ENCODE data around the gene POU6F2.

Gene POU6F2

DNA sequence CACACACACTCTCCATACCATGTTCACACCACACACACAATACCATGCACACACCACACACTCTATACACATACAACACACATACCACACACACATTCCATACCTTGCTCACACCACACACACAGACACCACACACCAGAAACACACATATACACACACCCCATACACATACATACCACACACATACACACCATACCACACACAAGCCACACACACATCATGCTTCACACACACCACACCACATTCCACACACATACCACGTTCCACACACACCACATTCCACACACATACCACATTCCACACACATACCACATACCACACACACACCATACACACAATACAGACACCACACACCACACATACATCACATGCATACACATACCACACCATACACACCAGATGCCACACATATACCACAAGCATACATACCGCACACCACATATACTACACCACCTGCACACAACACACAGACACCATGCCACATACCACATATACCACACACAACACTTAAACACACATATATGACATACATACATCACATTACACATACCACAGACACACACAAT is 282.7 kb downstream of the POU6F2 start:
- Histone ChIP-seq H3K4me1 (ENCODE audit: control insufficient read depth in 1 of 2, insufficient read depth in 2 of 2, low read length in 2 of 2) (no peaks in the 10 kb centered on the region), H3K27me3 (ENCODE audit: low read depth, low read length) (no peaks in the 10 kb centered on the region), H3K27ac (ENCODE audit: low read length) (no peak overlapping the region), H3K36me3 (ENCODE audit: control insufficient read depth in 1 of 2, insufficient read depth in 2 of 2, low read length in 2 of 2) (no peaks in the 10 kb centered on the region), H3K9me3 (ENCODE audit: control insufficient read depth in 1 of 2, low read length in 2 of 2) (no peaks in the 10 kb centered on the region), H3K4me3 (ENCODE audit: low read depth in 1 of 2, low read length in 2 of 2) (no peak overlapping the region)

DNA sequence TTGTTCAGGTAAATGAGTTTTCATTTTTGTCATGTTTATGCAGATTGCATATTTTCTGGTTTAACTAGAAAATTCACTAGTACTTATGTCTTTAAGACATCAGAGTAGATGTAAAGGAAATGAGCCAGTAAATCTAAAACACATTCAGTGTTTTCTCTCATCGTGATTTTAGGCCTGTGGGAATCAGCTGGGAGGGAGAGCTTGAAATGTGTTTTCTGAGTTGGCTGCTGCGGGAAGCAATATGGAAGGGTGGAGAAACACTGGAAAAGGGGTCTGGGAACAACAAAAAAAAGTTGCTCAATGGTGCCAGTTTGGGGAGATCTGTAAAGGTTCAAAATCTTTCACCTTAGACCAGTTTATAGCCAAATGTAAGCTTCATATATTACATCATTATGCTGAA is 284.1 kb downstream of the POU6F2 start:
- H3K27ac ChIP-seq (ENCODE audit: low read length): no peak overlapping the region
- H3K4me3 ChIP-seq (ENCODE audit: low read depth in 1 of 2, low read length in 2 of 2): no peak overlapping the region
- no peaks in the 10 kb centered on the region for H3K27me3 ChIP-seq (ENCODE audit: low read depth, low read length)
- no peaks in the 10 kb centered on the region for H3K4me1 ChIP-seq (ENCODE audit: control insufficient read depth in 1 of 2, insufficient read depth in 2 of 2, low read length in 2 of 2)
- no peaks in the 10 kb centered on the region for H3K36me3 ChIP-seq (ENCODE audit: control insufficient read depth in 1 of 2, insufficient read depth in 2 of 2, low read length in 2 of 2)
- H3K9me3 ChIP-seq (ENCODE audit: control insufficient read depth in 1 of 2, low read length in 2 of 2): no peaks in the 10 kb centered on the region

DNA sequence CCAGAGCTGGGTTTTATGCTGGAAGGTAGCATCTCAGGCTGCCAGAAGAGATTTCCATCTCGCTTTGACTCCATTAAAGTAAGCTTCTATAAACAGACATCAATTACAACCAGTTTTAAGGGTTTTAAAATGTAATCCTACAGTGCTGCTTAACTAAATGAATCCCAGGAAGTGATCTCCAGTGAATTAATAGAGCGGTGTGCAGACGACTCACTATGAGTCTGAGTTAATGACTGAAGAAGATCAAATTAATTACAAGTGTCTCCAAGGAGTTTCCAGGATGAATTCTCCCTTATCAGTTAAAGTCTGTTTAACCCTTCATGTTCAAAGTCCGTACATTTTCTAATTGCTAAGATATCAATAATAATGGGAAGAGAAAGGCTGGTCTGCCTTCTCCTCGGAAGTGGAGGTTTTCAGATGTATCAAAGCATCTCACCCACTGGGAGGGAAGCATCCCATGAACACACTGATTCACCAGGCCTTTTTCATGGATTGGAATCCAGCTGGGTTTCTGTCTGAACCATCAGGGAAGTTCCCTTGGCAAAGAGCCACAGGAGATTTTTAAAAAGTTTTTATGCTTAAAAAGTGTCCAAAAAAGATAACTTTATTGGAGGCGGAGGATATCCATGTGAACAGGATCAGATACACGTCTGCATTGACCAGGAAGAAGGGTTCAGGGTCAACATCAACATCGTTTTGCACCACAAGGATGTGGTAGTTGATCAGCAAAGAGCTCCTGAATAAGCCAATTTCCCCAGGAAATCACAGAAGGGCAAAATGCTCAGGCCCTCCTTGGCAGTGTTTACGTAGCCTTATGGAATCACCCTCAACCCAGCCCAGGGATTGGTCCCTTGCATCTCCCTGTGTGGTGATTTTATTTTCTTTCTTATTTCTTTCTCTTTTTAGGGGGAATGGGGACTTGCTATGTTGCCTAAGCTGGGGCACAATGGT is 288.2 kb downstream of the POU6F2 start:
- Histone ChIP-seq H3K36me3 (ENCODE audit: control insufficient read depth in 1 of 2, insufficient read depth in 2 of 2, low read length in 2 of 2) (no peaks in the 10 kb centered on the region), H3K27me3 (ENCODE audit: low read depth, low read length) (no peaks in the 10 kb centered on the region), H3K4me1 (ENCODE audit: control insufficient read depth in 1 of 2, insufficient read depth in 2 of 2, low read length in 2 of 2) (no peaks in the 10 kb centered on the region), H3K4me3 (ENCODE audit: low read depth in 1 of 2, low read length in 2 of 2) (no peak overlapping the region), H3K27ac (ENCODE audit: low read length) (no peak overlapping the region), H3K9me3 (ENCODE audit: control insufficient read depth in 1 of 2, low read length in 2 of 2) (no peaks in the 10 kb centered on the region)

DNA sequence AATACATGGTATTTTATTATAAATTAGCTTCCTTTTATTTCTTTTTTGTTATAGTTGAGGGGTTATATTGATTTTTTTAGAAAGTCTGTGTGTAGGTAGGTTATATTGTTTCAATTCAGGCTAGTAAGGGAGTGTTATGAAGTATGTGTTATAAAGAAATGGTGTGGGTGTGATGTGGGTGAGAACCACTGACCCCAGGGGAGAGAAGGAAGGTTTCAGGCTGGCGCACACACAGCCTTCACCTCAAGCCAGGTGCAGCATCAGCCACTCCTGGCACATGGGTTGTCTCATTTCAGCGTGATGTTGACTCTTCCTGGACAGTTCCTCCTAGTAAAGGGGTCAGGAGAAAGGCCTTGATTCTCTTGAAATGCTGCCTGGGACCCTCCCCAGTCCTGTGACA is 291.3 kb downstream of the POU6F2 start:
- Histone ChIP-seq H3K9me3 (ENCODE audit: control insufficient read depth in 1 of 2, low read length in 2 of 2) (no peaks in the 10 kb centered on the region), H3K27ac (ENCODE audit: low read length) (no peak overlapping the region), H3K27me3 (ENCODE audit: low read depth, low read length) (no peaks in the 10 kb centered on the region), H3K4me3 (ENCODE audit: low read depth in 1 of 2, low read length in 2 of 2) (no peak overlapping the region), H3K4me1 (ENCODE audit: control insufficient read depth in 1 of 2, insufficient read depth in 2 of 2, low read length in 2 of 2) (no peaks in the 10 kb centered on the region), H3K36me3 (ENCODE audit: control insufficient read depth in 1 of 2, insufficient read depth in 2 of 2, low read length in 2 of 2) (no peaks in the 10 kb centered on the region)

DNA sequence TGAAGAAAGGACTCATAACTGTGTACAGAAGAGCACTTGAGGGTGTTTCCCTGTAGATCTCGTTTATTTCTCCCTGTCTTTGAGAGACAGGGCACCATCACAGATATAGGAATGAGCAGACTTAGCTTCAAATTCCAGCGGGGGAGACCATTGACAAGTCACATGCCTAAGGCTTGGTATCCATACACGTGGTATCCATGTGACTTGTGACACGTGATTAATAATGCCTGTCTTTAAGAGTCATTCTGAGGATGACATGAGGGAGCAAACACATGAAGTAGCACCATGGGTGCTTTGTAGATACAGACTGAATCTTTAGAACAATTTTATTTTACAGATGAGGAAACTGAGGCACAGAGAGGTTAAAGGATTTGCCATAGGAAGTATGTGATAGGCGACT is 292.3 kb downstream of the POU6F2 start:
- Histone ChIP-seq H3K27ac (ENCODE audit: low read length) (no peak overlapping the region), H3K9me3 (ENCODE audit: control insufficient read depth in 1 of 2, low read length in 2 of 2) (no peaks in the 10 kb centered on the region), H3K4me3 (ENCODE audit: low read depth in 1 of 2, low read length in 2 of 2) (no peak overlapping the region), H3K27me3 (ENCODE audit: low read depth, low read length) (no peaks in the 10 kb centered on the region), H3K4me1 (ENCODE audit: control insufficient read depth in 1 of 2, insufficient read depth in 2 of 2, low read length in 2 of 2) (no peaks in the 10 kb centered on the region), H3K36me3 (ENCODE audit: control insufficient read depth in 1 of 2, insufficient read depth in 2 of 2, low read length in 2 of 2) (no peaks in the 10 kb centered on the region)

DNA sequence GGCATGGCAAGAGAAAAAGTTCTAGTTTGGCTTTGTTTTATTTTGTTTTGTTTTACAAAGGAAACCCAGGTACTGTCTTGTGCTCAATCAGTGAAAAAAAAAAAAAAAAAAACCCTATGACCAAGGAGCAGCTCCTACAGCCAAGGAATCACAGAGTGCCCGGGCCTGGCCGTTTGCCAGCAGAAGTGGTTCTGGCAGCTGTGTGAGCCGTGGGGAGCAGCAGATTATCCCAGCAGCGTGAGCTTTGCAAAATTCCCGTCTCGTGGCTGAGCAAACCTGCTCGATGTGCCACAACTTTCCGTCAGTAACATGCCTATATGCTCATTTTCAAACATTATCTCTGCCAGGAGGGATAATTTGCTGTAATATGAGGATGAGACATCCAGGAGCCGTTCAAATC is 293.7 kb downstream of the POU6F2 start:
- H3K9me3 ChIP-seq (ENCODE audit: control insufficient read depth in 1 of 2, low read length in 2 of 2): no peaks in the 10 kb centered on the region
- H3K4me3 ChIP-seq (ENCODE audit: low read depth in 1 of 2, low read length in 2 of 2): no peak overlapping the region
- no peaks in the 10 kb centered on the region for H3K36me3 ChIP-seq (ENCODE audit: control insufficient read depth in 1 of 2, insufficient read depth in 2 of 2, low read length in 2 of 2)
- no peaks in the 10 kb centered on the region for H3K27me3 ChIP-seq (ENCODE audit: low read depth, low read length)
- H3K27ac ChIP-seq (ENCODE audit: low read length): no peak overlapping the region
- H3K4me1 ChIP-seq (ENCODE audit: control insufficient read depth in 1 of 2, insufficient read depth in 2 of 2, low read length in 2 of 2): no peaks in the 10 kb centered on the region

DNA sequence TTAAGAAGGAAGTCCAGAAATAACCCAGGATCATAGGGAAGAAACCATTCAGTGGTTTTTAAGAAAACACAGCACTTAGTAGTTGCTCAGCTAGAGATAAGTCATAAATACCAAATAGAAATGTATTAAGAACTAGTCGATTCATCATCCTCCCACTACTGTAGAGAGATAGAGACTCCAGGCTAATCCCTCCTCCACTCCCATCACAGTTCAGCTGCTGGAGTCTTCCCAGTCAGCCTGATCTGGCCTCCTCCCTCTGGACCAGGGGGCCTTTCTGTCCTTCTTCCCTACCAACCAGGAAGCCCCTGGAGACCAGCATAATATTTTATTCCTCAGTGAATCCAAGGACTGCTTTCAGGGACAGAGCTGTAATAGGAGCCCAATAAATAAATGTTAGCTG is 294.4 kb downstream of the POU6F2 start:
- H3K4me3 ChIP-seq (ENCODE audit: low read depth in 1 of 2, low read length in 2 of 2): no peak overlapping the region
- no peak overlapping the region for H3K27ac ChIP-seq (ENCODE audit: low read length)
- no peaks in the 10 kb centered on the region for H3K27me3 ChIP-seq (ENCODE audit: low read depth, low read length)
- H3K4me1 ChIP-seq (ENCODE audit: control insufficient read depth in 1 of 2, insufficient read depth in 2 of 2, low read length in 2 of 2): no peaks in the 10 kb centered on the region
- H3K36me3 ChIP-seq (ENCODE audit: control insufficient read depth in 1 of 2, insufficient read depth in 2 of 2, low read length in 2 of 2): no peaks in the 10 kb centered on the region
- H3K9me3 ChIP-seq (ENCODE audit: control insufficient read depth in 1 of 2, low read length in 2 of 2): no peaks in the 10 kb centered on the region

DNA sequence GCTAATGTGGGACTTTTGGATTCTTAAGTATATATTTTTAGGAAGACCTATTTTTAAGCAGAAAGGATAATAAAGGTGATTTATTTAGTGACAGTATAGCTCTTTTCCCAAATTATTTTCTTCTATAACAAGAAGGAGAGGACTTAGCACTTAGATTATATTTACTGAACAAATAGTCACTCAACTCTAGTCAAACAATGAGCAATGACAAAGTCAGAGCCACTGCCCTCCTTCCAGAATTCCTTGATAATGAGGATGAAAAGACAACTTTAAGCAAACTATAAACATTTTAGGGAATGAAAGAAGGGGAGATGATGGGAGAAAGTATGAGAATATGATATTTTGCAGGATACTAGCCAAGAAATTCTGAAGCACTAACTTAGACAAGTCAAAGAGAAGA is 295.0 kb downstream of the POU6F2 start:
- no peaks in the 10 kb centered on the region for H3K4me1 ChIP-seq (ENCODE audit: control insufficient read depth in 1 of 2, insufficient read depth in 2 of 2, low read length in 2 of 2)
- no peak overlapping the region for H3K27ac ChIP-seq (ENCODE audit: low read length)
- no peaks in the 10 kb centered on the region for H3K27me3 ChIP-seq (ENCODE audit: low read depth, low read length)
- no peaks in the 10 kb centered on the region for H3K36me3 ChIP-seq (ENCODE audit: control insufficient read depth in 1 of 2, insufficient read depth in 2 of 2, low read length in 2 of 2)
- H3K4me3 ChIP-seq (ENCODE audit: low read depth in 1 of 2, low read length in 2 of 2): no peak overlapping the region
- no peaks in the 10 kb centered on the region for H3K9me3 ChIP-seq (ENCODE audit: control insufficient read depth in 1 of 2, low read length in 2 of 2)

DNA sequence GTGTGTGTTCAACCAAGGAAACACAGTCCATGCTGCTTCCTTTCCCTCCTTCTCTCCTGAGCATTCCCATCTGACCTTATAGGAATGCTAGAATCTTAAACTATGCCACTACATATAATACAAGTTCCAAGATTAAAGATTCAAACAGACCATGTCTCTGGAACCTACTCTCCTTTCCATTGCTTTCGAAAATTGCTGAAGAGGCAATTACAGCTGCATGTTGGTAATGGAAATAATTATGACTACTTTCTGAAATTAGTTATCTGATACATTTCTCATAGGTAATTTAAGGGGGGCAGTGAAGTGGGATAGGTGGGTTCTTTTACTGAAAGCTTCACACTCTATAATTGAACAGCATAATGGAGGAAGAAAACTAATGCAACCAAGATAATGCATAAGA is 302.6 kb downstream of the POU6F2 start:
- no peak overlapping the region for H3K27ac ChIP-seq (ENCODE audit: low read length)
- no peak overlapping the region for H3K4me3 ChIP-seq (ENCODE audit: low read depth in 1 of 2, low read length in 2 of 2)
- no peaks in the 10 kb centered on the region for H3K9me3 ChIP-seq (ENCODE audit: control insufficient read depth in 1 of 2, low read length in 2 of 2)
- no peaks in the 10 kb centered on the region for H3K27me3 ChIP-seq (ENCODE audit: low read depth, low read length)
- no peaks in the 10 kb centered on the region for H3K36me3 ChIP-seq (ENCODE audit: control insufficient read depth in 1 of 2, insufficient read depth in 2 of 2, low read length in 2 of 2)
- H3K4me1 ChIP-seq (ENCODE audit: control insufficient read depth in 1 of 2, insufficient read depth in 2 of 2, low read length in 2 of 2): no peaks in the 10 kb centered on the region

DNA sequence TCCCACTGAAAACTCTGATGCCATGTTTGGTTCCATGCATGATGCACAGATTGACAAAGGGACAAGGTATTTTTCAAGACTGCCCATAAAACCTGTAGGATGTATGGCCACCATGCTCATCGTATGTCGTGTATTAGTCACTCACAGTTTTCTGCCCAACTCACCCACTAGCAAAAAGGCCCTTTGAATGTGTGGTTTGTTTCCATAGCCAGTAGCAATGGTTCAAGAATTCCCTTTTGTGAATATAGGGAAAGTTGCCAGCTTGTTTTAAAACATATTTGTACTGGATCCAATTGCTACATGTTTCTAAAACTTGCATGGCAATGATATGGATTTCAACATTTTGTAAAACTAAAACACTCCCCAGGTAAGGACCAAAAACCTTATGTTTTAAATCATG is 307.5 kb downstream of the POU6F2 start:
- no peaks in the 10 kb centered on the region for H3K9me3 ChIP-seq (ENCODE audit: control insufficient read depth in 1 of 2, low read length in 2 of 2)
- H3K4me1 ChIP-seq (ENCODE audit: control insufficient read depth in 1 of 2, insufficient read depth in 2 of 2, low read length in 2 of 2): no peaks in the 10 kb centered on the region
- H3K27me3 ChIP-seq (ENCODE audit: low read depth, low read length): no peaks in the 10 kb centered on the region
- H3K27ac ChIP-seq (ENCODE audit: low read length): no peak overlapping the region
- no peak overlapping the region for H3K4me3 ChIP-seq (ENCODE audit: low read depth in 1 of 2, low read length in 2 of 2)
- H3K36me3 ChIP-seq (ENCODE audit: control insufficient read depth in 1 of 2, insufficient read depth in 2 of 2, low read length in 2 of 2): no peaks in the 10 kb centered on the region

DNA sequence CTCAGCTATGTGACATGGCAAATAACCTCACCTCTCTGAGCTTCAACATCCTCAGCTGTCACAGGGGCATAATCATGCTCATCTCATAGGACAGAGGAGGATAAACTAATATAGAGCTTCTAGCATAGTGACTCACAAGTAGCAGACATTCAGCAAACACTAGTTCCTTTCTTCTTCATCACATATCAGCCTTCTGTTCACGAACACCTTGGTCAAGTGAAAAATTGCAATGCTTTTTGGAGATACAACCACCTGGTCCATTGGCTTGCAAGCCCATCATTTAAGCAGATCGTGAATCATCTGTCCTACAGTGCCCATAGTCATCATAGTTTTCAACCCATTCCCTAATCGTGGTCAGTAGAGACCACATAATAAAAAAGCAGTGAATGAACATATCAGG is 310.6 kb downstream of the POU6F2 start:
- Histone ChIP-seq H3K4me1 (ENCODE audit: control insufficient read depth in 1 of 2, insufficient read depth in 2 of 2, low read length in 2 of 2) (no peaks in the 10 kb centered on the region), H3K27me3 (ENCODE audit: low read depth, low read length) (peaks cover 3% of the 10 kb centered on the region), H3K9me3 (ENCODE audit: control insufficient read depth in 1 of 2, low read length in 2 of 2) (no peaks in the 10 kb centered on the region), H3K4me3 (ENCODE audit: low read depth in 1 of 2, low read length in 2 of 2) (no peak overlapping the region), H3K36me3 (ENCODE audit: control insufficient read depth in 1 of 2, insufficient read depth in 2 of 2, low read length in 2 of 2) (no peaks in the 10 kb centered on the region), H3K27ac (ENCODE audit: low read length) (no peak overlapping the region)

Measured in muscle layer of duodenum (tissue), 2 donors.